T-helper 2 cell treated with Interferon-gamma antibody and Interleukin-4, amounts not matched to agents 100 ng/mL and 5 ng/mL, for 36 hours (primary cell): ENCODE measurements around the gene EAPP. TPM values are rescaled to one million over a fixed set of nuclear protein-coding genes. Genes with fewer than 3 reads are reported as not detected.
"Not testable (repeated sequence)": the region's sequence is repeated elsewhere in the genome, so short reads cannot be mapped to it uniquely, and the experiment has no call there.

Experiments used
- intact Hi-C: fragments of 100-400 bp; cut with micrococcal nuclease; formaldehyde crosslinking; loops from one replicate; pipeline ENCODE4 v1.15.1; 2023
- total RNA-seq: library from RNA; stranded (reverse); gene quantifications from 2 replicates; pipeline ENCODE4 v1.2.3, GENCODE V29; 2022

The EAPP gene
- total RNA-seq, 1 donor from 2014 or later: 29.5 TPM

- intact Hi-C loops: loop anchor here (5.0 to 10.0 kb wide), 6 partner anchors 77 to 584 kb away; partner anchors contain the start of genes BAZ1A, EGLN3, FAM177A1 and SNX6
Observed at GRCh38 chr14:34538871-34539406, 562 bp downstream of the EAPP start.

- intact Hi-C loops: loop anchor here (5.0 to 10.0 kb wide), 6 partner anchors 76 to 583 kb away; partner anchors contain the start of genes BAZ1A, EGLN3, FAM177A1 and SNX6
Observed at GRCh38 chr14:34538096-34538495, 1.4 kb downstream of the EAPP start.

- intact Hi-C loops: loop anchor here (5.0 to 10.0 kb wide), 6 partner anchors 75 to 583 kb away; partner anchors contain the start of genes BAZ1A, EGLN3, FAM177A1 and SNX6
Observed at GRCh38 chr14:34537677-34538009, 1.9 kb downstream of the EAPP start.

GRCh38 chr14:34536951-34537676 is 2.4 kb downstream of the EAPP start:
- intact Hi-C loops: loop anchor here (5.0 to 10.0 kb wide), 6 partner anchors 75 to 582 kb away; partner anchors contain the start of genes BAZ1A, EGLN3, FAM177A1 and SNX6

- intact Hi-C loops: no loop called here
Observed at GRCh38 chr14:34527591-34527990, 11.9 kb downstream of the EAPP start.

GRCh38 chr14:34524216-34524615 is 15.3 kb downstream of the EAPP start:
- intact Hi-C loops: not testable (repeated sequence)

- intact Hi-C loops: no loop called here
Observed at GRCh38 chr14:34522496-34522895, 17.0 kb downstream of the EAPP start.

- intact Hi-C loops: not testable (repeated sequence)
Observed at GRCh38 chr14:34521071-34521470, 18.4 kb downstream of the EAPP start.

GRCh38 chr14:34520304-34520970 is 19.1 kb downstream of the EAPP start:
- intact Hi-C loops: not testable (repeated sequence)

GRCh38 chr14:34507884-34508283 is 31.6 kb downstream of the EAPP start:
- intact Hi-C loops: no loop called here

- intact Hi-C loops: no loop called here
Observed at GRCh38 chr14:34507459-34507858, 32.0 kb downstream of the EAPP start.

- intact Hi-C loops: not testable (repeated sequence)
Observed at GRCh38 chr14:34505124-34505491, 34.4 kb downstream of the EAPP start.

- intact Hi-C loops: not testable (repeated sequence)
Observed at GRCh38 chr14:34504027-34504426, 35.5 kb downstream of the EAPP start.

GRCh38 chr14:34502545-34503225 is 36.8 kb downstream of the EAPP start:
- intact Hi-C loops: no loop called here

GRCh38 chr14:34502001-34502400 is 37.5 kb downstream of the EAPP start:
- intact Hi-C loops: no loop called here

GRCh38 chr14:34501004-34501580 is 38.4 kb downstream of the EAPP start:
- intact Hi-C loops: no loop called here

- intact Hi-C loops: loop anchor here (1.0 kb wide), 1 partner anchor 168 kb away; no protein-coding TSS in a partner anchor
Observed at GRCh38 chr14:34498684-34499412, 40.7 kb downstream of the EAPP start.

- intact Hi-C loops: no loop called here
Observed at GRCh38 chr14:34496679-34497513, 42.6 kb downstream of the EAPP start.

- intact Hi-C loops: no loop called here
Observed at GRCh38 chr14:34496007-34496678, 43.4 kb downstream of the EAPP start.
